ENCODE data around the gene FKBP10.
A peak's percentile ranks its signal among the peaks of the same experiment; 100 is the strongest.
"Not testable (repeated sequence)": the region's sequence is repeated elsewhere in the genome, so short reads cannot be mapped to it uniquely, and the experiment has no call there.

Gene FKBP10

DNA sequence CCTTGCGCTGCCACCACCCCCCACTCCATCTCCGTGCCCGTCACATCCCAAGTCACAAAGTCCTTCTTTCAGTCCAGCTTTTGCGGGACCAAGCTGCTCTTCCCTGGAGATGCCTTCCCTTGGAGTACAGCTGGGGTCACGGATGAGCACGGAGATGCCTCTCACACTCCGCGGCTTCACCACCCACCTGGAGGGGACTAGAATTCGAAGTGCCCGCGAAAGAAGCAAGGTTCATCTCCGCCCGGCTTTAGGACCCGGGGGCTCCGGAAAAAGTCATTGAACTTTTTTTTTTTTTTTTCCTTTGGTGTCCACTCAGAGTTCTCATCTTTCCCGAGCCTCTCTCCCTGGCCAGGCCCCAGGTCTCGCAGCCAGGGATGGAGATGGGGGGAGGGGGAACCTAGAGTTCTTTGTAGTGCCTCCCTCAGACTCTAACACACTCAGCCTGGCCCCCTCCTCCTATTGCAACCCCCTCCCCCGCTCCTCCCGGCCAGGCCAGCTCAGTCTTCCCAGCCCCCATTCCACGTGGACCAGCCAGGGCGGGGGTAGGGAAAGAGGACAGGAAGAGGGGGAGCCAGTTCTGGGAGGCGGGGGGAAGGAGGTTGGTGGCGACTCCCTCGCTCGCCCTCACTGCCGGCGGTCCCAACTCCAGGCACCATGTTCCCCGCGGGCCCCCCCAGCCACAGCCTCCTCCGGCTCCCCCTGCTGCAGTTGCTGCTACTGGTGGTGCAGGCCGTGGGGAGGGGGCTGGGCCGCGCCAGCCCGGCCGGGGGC, at the start of gene FKBP10:
Gene FKBP10 (plus strand): TSS at position 624 of the 771 bp plus-strand sequence. CDS start 31 bp downstream, at position 655.
- peak in 1 of 2 donors; percentile 12 for DNase-seq (ENCODE audit: low read depth in 2 of 2)

DNA sequence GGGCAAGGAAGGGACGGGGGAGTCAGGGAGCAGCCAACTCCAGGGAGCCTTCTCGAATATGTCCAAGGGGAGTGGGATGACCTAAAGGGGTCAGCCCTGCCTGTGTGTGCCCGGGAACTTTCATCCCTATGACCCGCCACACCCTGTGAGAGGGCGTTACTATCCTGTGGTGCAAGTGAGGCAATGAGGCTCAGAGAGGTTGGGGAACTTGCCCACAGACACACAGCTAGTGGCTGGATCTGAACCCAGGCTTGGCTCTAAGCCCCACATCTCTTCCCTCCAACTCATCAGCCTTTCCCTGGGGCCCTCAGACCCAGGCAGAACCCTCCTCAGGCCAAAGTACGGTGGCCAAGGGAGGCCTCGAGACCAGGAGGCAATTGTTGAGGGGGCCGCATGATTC, 49.5 kb upstream of the FKBP10 start:
- DNase-seq (ENCODE audit: low read depth in 2 of 2) = no peak

DNA sequence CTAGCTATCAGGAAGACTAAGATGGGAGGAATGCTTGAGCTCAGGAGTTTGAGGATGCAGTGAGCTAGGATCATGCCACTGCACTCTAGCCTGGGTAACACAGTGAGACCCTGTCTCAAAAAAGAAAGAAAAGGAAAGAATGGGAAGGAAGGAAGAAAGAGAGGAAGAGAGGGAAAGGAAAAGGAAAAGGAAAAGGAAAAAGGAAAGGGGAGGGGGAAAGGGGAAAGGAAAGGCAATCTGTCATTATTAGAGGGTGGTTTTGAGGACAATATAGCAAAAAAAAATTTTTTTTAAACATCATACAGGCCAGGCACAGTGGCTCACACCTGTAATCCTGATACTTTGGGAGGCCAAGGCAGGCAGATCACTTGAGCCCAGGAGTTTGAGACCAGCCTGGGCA, 46.7 kb upstream of the FKBP10 start:
- no peak for DNase-seq (ENCODE audit: low read depth in 2 of 2)

DNA sequence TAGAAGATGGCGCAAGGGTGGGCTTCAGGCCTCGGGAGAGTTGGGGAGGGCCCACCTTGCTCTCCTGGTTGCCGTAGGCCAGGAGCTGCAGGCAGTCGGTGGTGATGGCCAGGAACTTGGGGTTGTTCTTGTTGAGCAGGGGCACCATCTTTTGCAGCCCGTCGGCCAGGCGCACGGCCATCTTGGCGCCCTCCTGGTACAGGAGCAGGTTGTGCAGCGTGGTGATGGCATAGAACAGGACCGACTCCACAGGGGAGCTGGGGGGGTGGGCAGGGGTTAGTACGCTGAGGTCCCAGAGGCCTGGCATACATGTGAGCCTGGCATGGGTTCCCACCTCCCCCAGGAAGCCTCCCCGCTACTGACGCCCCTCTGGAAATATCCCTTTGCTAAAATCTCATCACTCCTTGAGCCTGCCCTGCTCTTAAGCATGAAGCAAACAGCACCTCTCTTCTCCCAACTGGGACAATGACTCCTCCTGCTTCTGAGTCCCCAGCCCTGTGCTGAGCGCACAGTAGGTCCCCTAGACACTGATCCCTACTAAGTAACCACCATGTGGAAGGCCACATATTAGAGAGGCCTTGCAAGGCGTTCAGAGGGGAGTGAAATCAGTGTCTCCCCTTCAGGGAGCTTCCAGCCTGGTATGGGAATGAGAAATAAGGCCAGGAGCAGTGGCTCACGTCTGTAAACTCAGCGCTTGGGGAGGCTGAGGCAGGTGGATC, 45.3 kb upstream of the FKBP10 start:
- DNase-seq (ENCODE audit: low read depth in 2 of 2) = no peak

- no peak for DNase-seq (ENCODE audit: low read depth in 2 of 2)
These were observed 44.0 kb upstream of the FKBP10 start for GRCh38 chr17:41768682-41769288.

DNA sequence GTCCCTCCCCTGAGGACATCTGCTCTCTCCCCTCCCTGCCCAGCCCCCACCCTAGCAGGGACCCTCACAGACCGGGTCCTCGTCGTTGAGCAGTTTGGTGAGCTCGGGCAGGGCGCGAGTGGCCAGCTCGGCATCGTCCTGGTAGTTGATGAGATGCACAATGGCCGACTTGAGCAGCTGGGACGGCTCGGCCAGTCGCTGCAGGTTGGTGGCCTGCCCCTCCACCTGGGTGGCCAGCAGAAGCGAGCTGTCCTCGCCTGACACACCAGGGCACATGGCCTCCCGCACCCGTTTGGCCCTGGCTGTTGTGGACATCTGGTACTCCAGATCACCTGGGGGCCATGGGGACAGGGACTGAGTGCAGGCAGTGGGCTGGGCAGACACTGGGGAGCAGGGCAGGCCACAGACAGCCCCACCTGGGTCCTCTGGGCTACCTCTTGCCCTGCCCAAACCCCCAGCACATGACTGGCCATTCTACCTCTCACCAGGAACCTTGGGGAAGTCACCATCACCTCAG, 43.4 kb upstream of the FKBP10 start:
- DNase-seq (ENCODE audit: low read depth in 2 of 2) = no peak

DNA sequence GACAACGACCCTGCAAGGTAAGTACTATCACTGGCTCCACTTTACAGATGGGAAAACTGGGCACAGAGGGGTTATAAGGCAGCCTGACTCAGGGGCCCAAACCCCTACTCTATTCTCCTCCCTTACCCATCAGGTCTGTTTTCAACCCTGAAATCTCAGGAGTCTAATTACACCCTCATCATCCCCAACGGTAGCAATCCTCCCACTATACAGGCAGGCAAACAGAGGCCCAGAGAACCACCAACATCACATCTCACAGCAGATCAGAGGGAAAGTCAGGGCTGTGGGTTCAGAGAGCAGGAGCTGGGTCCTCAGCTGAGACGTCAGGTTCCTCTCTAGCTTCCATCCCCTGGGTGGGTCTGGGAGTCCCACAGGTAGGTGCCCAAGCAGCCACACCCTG, 42.8 kb upstream of the FKBP10 start:
- DNase-seq (ENCODE audit: low read depth in 2 of 2) = no peak

GRCh38 chr17:41771389-41772206, 41.2 kb upstream of the FKBP10 start:
- no peak for DNase-seq (ENCODE audit: low read depth in 2 of 2)

DNA sequence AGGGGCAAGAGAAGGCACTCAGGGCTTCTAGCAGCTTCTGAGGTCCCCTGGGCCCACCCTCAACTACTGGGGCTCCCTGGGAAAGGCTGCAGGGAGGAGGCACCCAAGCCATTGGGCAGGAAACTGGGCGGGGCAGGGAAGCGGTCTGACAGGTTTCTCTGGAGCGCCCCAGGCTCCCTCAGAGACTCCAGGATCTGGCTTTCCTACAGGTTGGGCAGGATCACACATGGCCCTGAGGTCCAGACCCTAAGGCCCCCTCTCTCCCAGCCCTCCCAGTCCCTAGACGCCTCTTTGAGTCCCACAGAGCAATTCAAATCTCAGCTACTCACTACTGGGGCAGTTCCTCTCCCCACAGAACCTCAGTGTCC, 40.6 kb upstream of the FKBP10 start:
- DNase-seq (ENCODE audit: low read depth in 2 of 2) = no peak

GRCh38 chr17:41772586-41773189, 40.1 kb upstream of the FKBP10 start:
- no peak for DNase-seq (ENCODE audit: low read depth in 2 of 2)

- no peak for DNase-seq (ENCODE audit: low read depth in 2 of 2)
These were observed 39.6 kb upstream of the FKBP10 start for GRCh38 chr17:41773190-41773588.

GRCh38 chr17:41773731-41774193, 39.0 kb upstream of the FKBP10 start:
- no peak for DNase-seq (ENCODE audit: low read depth in 2 of 2)

GRCh38 chr17:41775394-41776226, 37.2 kb upstream of the FKBP10 start:
- DNase-seq (ENCODE audit: low read depth in 2 of 2) = no peak

- not testable (repeated sequence) for DNase-seq (ENCODE audit: low read depth in 2 of 2)
These were observed 36.4 kb upstream of the FKBP10 start for GRCh38 chr17:41776262-41776900.

- DNase-seq (ENCODE audit: low read depth in 2 of 2) = no peak
These were observed 35.6 kb upstream of the FKBP10 start for GRCh38 chr17:41777157-41777573.

DNA sequence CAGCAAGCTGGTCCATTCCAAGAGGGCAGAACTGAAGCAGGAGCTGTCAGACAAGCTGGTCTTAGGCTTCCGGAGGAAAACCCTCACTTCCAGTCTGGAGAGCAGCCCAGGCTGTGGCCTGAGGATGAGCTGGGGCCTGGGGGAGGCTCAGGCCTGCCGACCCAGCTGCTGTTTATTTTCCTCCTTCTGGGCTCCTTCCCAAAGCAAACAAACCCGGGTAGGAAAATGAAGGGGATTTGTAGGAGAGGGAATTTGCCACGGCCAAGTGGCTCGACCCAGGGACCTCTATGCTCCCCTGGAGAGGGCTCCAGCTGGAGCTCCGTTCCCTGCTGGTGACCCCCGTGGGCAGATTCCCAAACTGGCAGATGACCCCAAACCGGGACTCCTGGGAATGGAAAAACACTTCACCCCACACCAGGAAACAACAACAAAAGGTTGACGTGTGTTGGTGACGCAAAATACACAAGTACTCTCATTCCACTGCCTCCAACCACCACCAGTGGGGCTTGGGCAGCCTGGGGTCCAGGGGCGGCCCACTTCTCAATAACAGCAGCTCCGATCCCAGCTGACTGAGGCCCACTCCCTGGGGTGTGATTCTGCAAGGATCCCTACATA, 35.1 kb upstream of the FKBP10 start:
- no peak for DNase-seq (ENCODE audit: low read depth in 2 of 2)

- no peak for DNase-seq (ENCODE audit: low read depth in 2 of 2)
These were observed 32.9 kb upstream of the FKBP10 start for GRCh38 chr17:41779954-41780353.

GRCh38 chr17:41781404-41782110, 31.2 kb upstream of the FKBP10 start:
- DNase-seq (ENCODE audit: low read depth in 2 of 2) = no peak

GRCh38 chr17:41782142-41782541, 30.7 kb upstream of the FKBP10 start:
- no peak for DNase-seq (ENCODE audit: low read depth in 2 of 2)

Data from stimulated activated CD4-positive, alpha-beta T cell treated with anti-CD3 and anti-CD28 coated beads, Interleukin-1b, Interleukin-23, amount 100 ng/mL, for 4 hours (primary cell).